NCI-H2171 (cell line): Measurements from ENCODE around the gene CDK13.
"Not testable (repeated sequence)": the region's sequence is repeated elsewhere in the genome, so short reads cannot be mapped to it uniquely, and the experiment has no call there.

ENCODE experiments used
- DNase-seq: peaks from one replicate; lab custom pipeline; 2025; lab: John Stamatoyannopoulos, UW

The CDK13 gene

GRCh38 chr7:40147371-40148246 is 197.6 kb downstream of the CDK13 start:
- DNase-seq = no peak

- DNase-seq = not testable (repeated sequence)
Observed at GRCh38 chr7:40148247-40148580, 198.2 kb downstream of the CDK13 start.

- DNase-seq = no peak
Observed at GRCh38 chr7:40148671-40149070, 198.6 kb downstream of the CDK13 start.
